CD14-positive monocyte (primary cell): Measurements from ENCODE around the gene B3GNT9. TPM values are rescaled to one million over a fixed set of nuclear protein-coding genes. Genes with fewer than 3 reads are reported as not detected.

Experiments used
- DNase-seq, 3 donors: peaks; one replicate each; pipeline ENCODE4 v3.0.0-alpha.2; 2011 to 2022
- H2AFZ ChIP-seq: 2 replicates; pipeline ENCODE4 v1.6.0; 2012; ENCODE audit warnings: mild to moderate bottlenecking, low read depth, low read length, inconsistent platforms; ENCODE audit not compliant: insufficient read depth, poor library complexity, severe bottlenecking
- H3K27ac ChIP-seq, 2 donors: 1 replicate in 1 of 2; 2 replicates in 1 of 2; pipeline ENCODE4 v1.5.1; 2012 to 2013; ENCODE audit warnings: low read length in 2 of 2, control low read depth in 1 of 2, inconsistent platforms in 1 of 2, low read depth in 1 of 2, mild to moderate bottlenecking in 1 of 2
- H3K27me3 ChIP-seq, 2 donors: one replicate each; pipeline versions ENCODE4 v1.6.0 to v1.6.1; 2011 to 2013; ENCODE audit warnings: low read length in 2 of 2; ENCODE audit not compliant: control insufficient read depth in 2 of 2, insufficient read depth in 2 of 2
- H3K36me3 ChIP-seq, 2 donors: replicated peaks in 1 of 2; 1 replicate in 1 of 2; 2 replicates in 1 of 2; pipeline versions ENCODE4 v1.5.1 to v1.6.1; 2012 to 2013; ENCODE audit warnings: low read length in 2 of 2, control low read depth in 1 of 2, inconsistent platforms in 1 of 2, mild to moderate bottlenecking in 1 of 2; ENCODE audit not compliant: insufficient read depth in 2 of 2, control insufficient read depth in 1 of 2
- H3K4me1 ChIP-seq, 2 donors: 1 replicate in 1 of 2; 2 replicates in 1 of 2; pipeline versions ENCODE4 v1.5.1 to v1.6.1; 2012 to 2013; ENCODE audit warnings: low read length in 2 of 2, control low read depth in 1 of 2, inconsistent platforms in 1 of 2, mild to moderate bottlenecking in 1 of 2, moderate library complexity in 1 of 2; ENCODE audit not compliant: insufficient read depth in 2 of 2, control insufficient read depth in 1 of 2
- H3K4me2 ChIP-seq: replicated peaks from 2 replicates; pipeline ENCODE3; 2012; ENCODE audit warnings: low read length, moderate library complexity, mild to moderate bottlenecking; ENCODE audit not compliant: poor library complexity, severe bottlenecking; ENCODE audit errors: extremely low read depth
- H3K4me3 ChIP-seq, 3 experiments: fragments of 200-600 bp in 1 of 3; sonication (generic) in 1 of 3; replicated peaks in 1 of 3; 1 replicate in 2 of 3; 2 replicates in 1 of 3; pipeline ENCODE4 v1.5.1; 2011 to 2013; ENCODE audit warnings: low read length in 3 of 3, mild to moderate bottlenecking in 3 of 3, control low read depth in 2 of 3, low read depth in 2 of 3, inconsistent platforms in 1 of 3, moderate library complexity in 1 of 3
- H3K79me2 ChIP-seq: 2 replicates; pipeline ENCODE4 v1.6.0; 2012; ENCODE audit warnings: mild to moderate bottlenecking, control low read depth, inconsistent platforms, low read length, moderate library complexity; ENCODE audit not compliant: insufficient read depth
- H3K9ac ChIP-seq: 2 replicates; pipeline ENCODE4 v1.6.0; 2017; ENCODE audit warnings: low read length, mild to moderate bottlenecking; ENCODE audit not compliant: insufficient read depth, poor library complexity, severe bottlenecking
- H3K9me3 ChIP-seq, 2 donors: replicated peaks in 1 of 2; 1 replicate in 1 of 2; 2 replicates in 1 of 2; pipeline versions ENCODE4 v1.5.1 to v1.6.1; 2012 to 2013; ENCODE audit warnings: low read length in 2 of 2, control low read depth in 1 of 2; ENCODE audit not compliant: control insufficient read depth in 1 of 2, insufficient read depth in 1 of 2
- H4K20me1 ChIP-seq: 2 replicates; pipeline ENCODE4 v1.6.0; 2012; ENCODE audit warnings: mild to moderate bottlenecking, low read length, control low read depth, moderate library complexity; ENCODE audit not compliant: insufficient read depth
- H3K27ac Mint-ChIP-seq, 7 donors: one replicate each; pipeline ENCODE4 v1.8.0; 2020; ENCODE audit warnings: mild to moderate bottlenecking in 7 of 7, mixed read lengths in 7 of 7, moderate library complexity in 6 of 7, inconsistent platforms in 2 of 7
- H3K27me3 Mint-ChIP-seq, 3 donors: one replicate each; pipeline ENCODE4 v1.8.0; 2021 to 2022; ENCODE audit warnings: low read depth in 3 of 3, mild to moderate bottlenecking in 3 of 3, mixed read lengths in 3 of 3, moderate library complexity in 3 of 3, inconsistent platforms in 1 of 3
- H3K36me3 Mint-ChIP-seq, 2 donors: one replicate each; pipeline ENCODE4 v1.8.0; 2020; ENCODE audit warnings: mixed read lengths in 2 of 2, inconsistent platforms in 1 of 2, mild to moderate bottlenecking in 1 of 2
- H3K4me1 Mint-ChIP-seq: one replicate; pipeline ENCODE4 v1.8.0; 2020; ENCODE audit warnings: mild to moderate bottlenecking, mixed read lengths
- H3K4me3 Mint-ChIP-seq, 2 donors: one replicate each; pipeline ENCODE4 v1.8.0; 2020; ENCODE audit warnings: mild to moderate bottlenecking in 2 of 2, mixed read lengths in 2 of 2, moderate library complexity in 1 of 2
- H3K9me3 Mint-ChIP-seq, 7 donors: one replicate each; pipeline ENCODE4 v1.8.0; 2020 to 2022; ENCODE audit warnings: mixed read lengths in 7 of 7, mild to moderate bottlenecking in 6 of 7, moderate library complexity in 6 of 7, inconsistent platforms in 2 of 7
- CTCF ChIP-seq: fragments of 200-600 bp; IDR thresholded peaks from one replicate; pipeline ENCODE4 v1.8.0; 2022; ENCODE audit warnings: antibody characterized with exemption, mild to moderate bottlenecking
- WGBS: methylation state at CpG from one replicate; pipeline ENCODE4 v1.1.5; 2013; ENCODE audit warnings: missing lambda C conversion rate; ENCODE audit not compliant: insufficient coverage; 5-methylcytosine and 5-hydroxymethylcytosine counted together
- intact Hi-C, 2 donors: fragments of 100-400 bp; cut with micrococcal nuclease; formaldehyde crosslinking; loops; one replicate each; pipeline versions ENCODE4 v1.15.0 to v1.15.1; 2023
- polyA plus RNA-seq, 3 donors: library from polyadenylated mRNA; depleted of rRNA in 1 of 3; unstranded in 2 of 3; stranded (reverse) in 1 of 3; fragments of 300-500 nt in 2 of 3; fragments of >200 nt in 1 of 3; fragmentation: Illumina TruSeq in 2 of 3; gene quantifications; 1 replicate in 2 of 3; 2 replicates in 1 of 3; pipeline ENCODE4 v1.2.3, GENCODE V29; 2012 to 2021

The B3GNT9 gene
- polyA plus RNA-seq, 3 donors: 0.10 to 0.67 (median 0.20) TPM

- Histone ChIP-seq H4K20me1 (peaks cover 64% of the 10 kb centered on the region), H3K9me3 (no peaks in the 10 kb centered on the region), H3K36me3 (peaks cover 71 to 86% of the 10 kb centered on the region in 2 donors), H3K9ac (no peak overlapping the region), H3K27me3 (no peaks in the 10 kb centered on the region), H3K4me1 (peaks cover 4% of the 10 kb centered on the region in 2 donors), H3K4me2 (no peak overlapping the region), H3K27ac (peak overlapping the region in 1 of 2 donors; percentile 26), H3K4me3 (no peak overlapping the region), H2AFZ (no peak overlapping the region), H3K79me2 (peaks cover 17% of the 10 kb centered on the region)
- Mint-ChIP-seq H3K27ac (peak overlapping the region in 3 of 7 donors; percentile 42 to 81 (median 79)), H3K4me3 (no peak overlapping the region), H3K4me1 (peaks cover 24% of the 10 kb centered on the region), H3K36me3 (peaks cover 71 to 87% of the 10 kb centered on the region in 2 donors), H3K27me3 (peaks cover 0 to 2% (median 1%) of the 10 kb centered on the region in 3 donors), H3K9me3 (no peaks in the 10 kb centered on the region)
- WGBS: 66% methylated on average over 5 of the region's 12 CpGs
- peak; percentile 69 for TF ChIP-seq CTCF
- DNase-seq: peak; percentile 36 to 42 (median 41)
- intact Hi-C loops: no loop called here
Measured at GRCh38 chr16:67198238-67198734, 47.5 kb upstream of the B3GNT9 start.

GRCh38 chr16:67197704-67198103 is 46.9 kb upstream of the B3GNT9 start:
- peaks cover 70% of the 10 kb centered on the region for H4K20me1 ChIP-seq
- H3K4me3 Mint-ChIP-seq: no peak overlapping the region
- peaks cover 29% of the 10 kb centered on the region for H3K4me1 Mint-ChIP-seq
- H3K27me3 Mint-ChIP-seq: peaks cover 0 to 2% (median 0%) of the 10 kb centered on the region in 3 donors
- peaks cover 65 to 80% of the 10 kb centered on the region in 2 donors for H3K36me3 ChIP-seq
- H3K4me3 ChIP-seq: no peak overlapping the region
- no peaks in the 10 kb centered on the region for H3K9me3 ChIP-seq
- H3K4me1 ChIP-seq: peaks cover 9 to 10% of the 10 kb centered on the region in 2 donors
- H3K27me3 ChIP-seq: no peaks in the 10 kb centered on the region
- 96% methylated on average over 5 of the region's 6 CpGs for WGBS
- no peaks in the 10 kb centered on the region for H3K9me3 Mint-ChIP-seq
- intact Hi-C loops: no loop called here
- no peak overlapping the region for H2AFZ ChIP-seq
- TF ChIP-seq CTCF: no peak
- peaks cover 23% of the 10 kb centered on the region for H3K79me2 ChIP-seq
- peak overlapping the region in 1 of 2 donors; percentile 26 for H3K27ac ChIP-seq
- peak overlapping the region in 2 of 7 donors; percentile 24 to 42 for H3K27ac Mint-ChIP-seq
- no peak overlapping the region for H3K4me2 ChIP-seq
- H3K36me3 Mint-ChIP-seq: peaks cover 68 to 85% of the 10 kb centered on the region in 2 donors
- H3K9ac ChIP-seq: no peak overlapping the region
- no peak for DNase-seq
